ENCODE results near the gene PDGFC. TPM values are rescaled to one million over a fixed set of nuclear protein-coding genes. Genes with fewer than 3 reads are reported as not detected.

The PDGFC gene
- total and polyA plus RNA-seq, 2 of the 13 experiments (the other 11 are each of a cell fraction or from before 2014, with no cell fraction given), result 4.6 to 9.1 TPM

- TF ChIP-seq RCOR2 (CRISPR knock-in tag; IDR thresholded peaks at IDR 0.05) (no peak), ZZZ3 (CRISPR knock-in tag; IDR thresholded peaks at IDR 0.05; ENCODE audit: borderline replicate concordance) (no peak), ZNF234 (CRISPR knock-in tag; conservative IDR thresholded peaks at IDR 0.05) (no peak), KLF9 (CRISPR knock-in tag; IDR thresholded peaks at IDR 0.05; ENCODE audit: low read depth) (no peak)
- FAIRE-seq (no peak), DNase-seq (ENCODE audit: low spot score) (no peak), ATAC-seq (no peak)
- no peak overlapping the region for H3K4me3 ChIP-seq (replicated peaks in 1 of 3; ENCODE audit: insufficient read depth in 1 of 3, low read depth in 2 of 3, low read length in 3 of 3)
- H3K27ac ChIP-seq (ENCODE audit: extremely low read length, insufficient read depth, low read length), result no peak overlapping the region
- in situ Hi-C loops (cut with HindIII; ENCODE audit: extremely low pct_ligation_motif_present, low pct_unique_long_range_greater_than_20kb) (loop anchor here (10.0 kb wide), 1 partner anchor 211 kb away; the partner anchor contains the start of gene PDGFC), intact Hi-C loops (cut with micrococcal nuclease; ENCODE audit: unreplicated experiment) (loop anchor here (2.0 kb wide), 1 partner anchor 15 kb away; no protein-coding TSS in a partner anchor)
- no peak overlapping the region for H3K4me2 ChIP-seq (ENCODE audit: low read depth, low read length)
- BruUV-seq (replicated peaks), result no TSS peak
- POLR2A ChIA-PET, result no interaction called here
- no peaks in the 10 kb centered on the region for H3K79me2 ChIP-seq (ENCODE audit: insufficient read depth, low read length)
- H2AFZ ChIP-seq (ENCODE audit: low read length), result no peak overlapping the region
- H3K9me3 ChIP-seq (ENCODE audit: low read length), result no peaks in the 10 kb centered on the region
- no peaks in the 10 kb centered on the region for H4K20me1 ChIP-seq (ENCODE audit: insufficient read depth, low read length)
- no peaks in the 10 kb centered on the region for H3K36me3 ChIP-seq (replicated peaks in 1 of 2; ENCODE audit: control insufficient read depth in 1 of 2, insufficient read depth in 2 of 2, low read length in 2 of 2)
- CTCF ChIA-PET (ENCODE audit: low intra/inter-chr PET ratio, low total read pairs), result no interaction called here
- H3K4me1 ChIP-seq (ENCODE audit: insufficient read depth, low read length), result peaks cover 23% of the 10 kb centered on the region
- no peak overlapping the region for H3K9ac ChIP-seq (ENCODE audit: insufficient read depth, low read depth, low read length)
- WGBS (ENCODE audit: low lambda C conversion rate), result 72% methylated on average over 2 of the region's 2 CpGs
- no peaks in the 10 kb centered on the region for H3K27me3 ChIP-seq (ENCODE audit: control insufficient read depth in 1 of 2, insufficient read depth in 2 of 2, low read length in 2 of 2)
These were observed 207.5 kb downstream of the PDGFC start for GRCh38 chr4:156764145-156764544.

DNA sequence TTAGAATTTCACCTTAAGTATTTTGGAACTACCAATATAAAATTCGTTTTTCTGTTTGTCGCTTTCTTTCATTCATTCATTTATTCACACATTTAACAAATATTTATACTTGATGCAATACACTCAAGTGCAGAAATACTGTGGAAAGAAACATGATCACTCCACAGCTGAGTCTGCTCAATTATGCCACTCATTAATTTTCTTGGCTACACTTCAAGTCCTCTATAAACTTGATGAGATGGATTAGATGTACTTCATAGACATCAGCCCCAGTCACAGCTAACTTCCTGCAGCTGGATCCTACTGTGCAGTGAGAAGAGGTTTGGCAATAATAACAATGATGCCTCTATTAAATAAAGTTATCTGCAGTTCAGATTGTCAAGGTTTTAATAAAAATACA, 208.1 kb downstream of the PDGFC start:
- CTCF ChIA-PET (ENCODE audit: low intra/inter-chr PET ratio, low total read pairs), result no interaction called here
- H4K20me1 ChIP-seq (ENCODE audit: insufficient read depth, low read length), result no peaks in the 10 kb centered on the region
- FAIRE-seq, result no peak
- no peaks in the 10 kb centered on the region for H3K79me2 ChIP-seq (ENCODE audit: insufficient read depth, low read length)
- intact Hi-C loops (cut with micrococcal nuclease; ENCODE audit: unreplicated experiment) (no loop called here), in situ Hi-C loops (cut with HindIII; ENCODE audit: extremely low pct_ligation_motif_present, low pct_unique_long_range_greater_than_20kb) (loop anchor here (10.0 kb wide), 1 partner anchor 211 kb away; the partner anchor contains the start of gene PDGFC)
- no peak overlapping the region for H3K9ac ChIP-seq (ENCODE audit: insufficient read depth, low read depth, low read length)
- H3K4me3 ChIP-seq (replicated peaks in 1 of 3; ENCODE audit: insufficient read depth in 1 of 3, low read depth in 2 of 3, low read length in 3 of 3), result no peak overlapping the region
- ATAC-seq, result no peak
- H3K27ac ChIP-seq (ENCODE audit: extremely low read length, insufficient read depth, low read length), result no peak overlapping the region
- no TSS peak for BruUV-seq (replicated peaks)
- H3K36me3 ChIP-seq (replicated peaks in 1 of 2; ENCODE audit: control insufficient read depth in 1 of 2, insufficient read depth in 2 of 2, low read length in 2 of 2), result no peaks in the 10 kb centered on the region
- POLR2A ChIA-PET, result no interaction called here
- DNase-seq (ENCODE audit: low spot score), result no peak
- 85% methylated on average over 2 of the region's 2 CpGs for WGBS (ENCODE audit: low lambda C conversion rate)
- H3K27me3 ChIP-seq (ENCODE audit: control insufficient read depth in 1 of 2, insufficient read depth in 2 of 2, low read length in 2 of 2), result no peaks in the 10 kb centered on the region
- peaks cover 23% of the 10 kb centered on the region for H3K4me1 ChIP-seq (ENCODE audit: insufficient read depth, low read length)
- no peak overlapping the region for H3K4me2 ChIP-seq (ENCODE audit: low read depth, low read length)
- H3K9me3 ChIP-seq (ENCODE audit: low read length), result no peaks in the 10 kb centered on the region
- H2AFZ ChIP-seq (ENCODE audit: low read length), result no peak overlapping the region
- TF ChIP-seq, protein P1, sequence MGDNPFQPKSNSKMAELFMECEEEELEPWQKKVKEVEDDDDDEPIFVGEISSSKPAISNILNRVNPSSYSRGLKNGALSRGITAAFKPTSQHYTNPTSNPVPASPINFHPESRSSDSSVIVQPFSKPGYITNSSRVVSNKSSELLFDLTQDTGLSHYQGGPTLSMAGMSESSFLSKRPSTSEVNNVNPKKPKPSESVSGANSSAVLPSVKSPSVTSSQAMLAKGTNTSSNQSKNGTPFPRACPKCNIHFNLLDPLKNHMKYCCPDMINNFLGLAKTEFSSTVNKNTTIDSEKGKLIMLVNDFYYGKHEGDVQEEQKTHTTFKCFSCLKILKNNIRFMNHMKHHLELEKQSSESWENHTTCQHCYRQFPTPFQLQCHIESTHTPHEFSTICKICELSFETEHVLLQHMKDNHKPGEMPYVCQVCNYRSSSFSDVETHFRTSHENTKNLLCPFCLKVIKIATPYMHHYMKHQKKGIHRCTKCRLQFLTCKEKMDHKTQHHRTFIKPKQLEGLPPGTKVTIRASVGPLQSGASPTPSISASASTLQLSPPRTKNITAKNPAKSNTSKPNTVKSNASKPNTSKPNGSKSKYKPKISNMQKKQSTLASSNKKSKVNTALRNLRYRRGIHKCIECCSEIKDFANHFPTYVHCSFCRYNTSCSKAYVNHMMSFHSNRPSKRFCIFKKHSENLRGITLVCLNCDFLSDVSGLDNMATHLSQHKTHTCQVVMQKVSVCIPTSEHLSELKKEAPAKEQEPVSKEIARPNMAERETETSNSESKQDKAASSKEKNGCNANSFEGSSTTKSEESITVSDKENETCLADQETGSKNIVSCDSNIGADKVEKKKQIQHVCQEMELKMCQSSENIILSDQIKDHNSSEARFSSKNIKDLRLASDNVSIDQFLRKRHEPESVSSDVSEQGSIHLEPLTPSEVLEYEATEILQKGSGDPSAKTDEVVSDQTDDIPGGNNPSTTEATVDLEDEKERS (CRISPR knock-in tag; IDR thresholded peaks at IDR 0.05), result no peak
- TF ChIP-seq ZNF703 (CRISPR knock-in tag; IDR thresholded peaks at IDR 0.05; ENCODE audit: borderline replicate concordance) (no peak), ZNF143 (CRISPR knock-in tag; IDR thresholded peaks at IDR 0.05) (no peak), BATF2 (CRISPR knock-in tag; IDR thresholded peaks at IDR 0.05) (no peak), ZNF567 (CRISPR knock-in tag; IDR thresholded peaks at IDR 0.05; ENCODE audit: borderline replicate concordance) (no peak), KDM1A (CRISPR knock-in tag; IDR thresholded peaks at IDR 0.05) (no peak), ZNF333 (CRISPR knock-in tag; IDR thresholded peaks at IDR 0.05; ENCODE audit: borderline replicate concordance) (no peak), THYN1 (CRISPR knock-in tag; IDR thresholded peaks at IDR 0.05; ENCODE audit: borderline replicate concordance, low read depth) (no peak), ZNF530 (CRISPR knock-in tag; IDR thresholded peaks at IDR 0.05; ENCODE audit: low read depth) (no peak)
- TF ChIP-seq, protein P2, sequence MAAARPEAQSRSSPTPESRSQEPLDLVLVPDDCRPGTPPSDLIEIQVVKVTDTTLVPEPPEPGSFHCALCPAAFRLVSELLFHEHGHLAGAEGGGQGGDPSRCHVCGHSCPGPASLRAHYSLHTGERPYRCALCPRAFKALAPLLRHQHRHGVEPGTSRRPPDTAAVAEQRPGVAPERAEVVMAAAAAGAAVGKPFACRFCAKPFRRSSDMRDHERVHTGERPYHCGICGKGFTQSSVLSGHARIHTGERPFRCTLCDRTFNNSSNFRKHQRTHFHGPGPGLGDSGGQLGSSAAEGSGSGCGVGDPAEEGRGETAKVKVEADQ (CRISPR knock-in tag; IDR thresholded peaks at IDR 0.05; ENCODE audit: borderline replicate concordance), result no peak

Measured in HepG2 (cell line).